ENCODE data around the gene KBTBD4.
A peak's percentile ranks its signal among the peaks of the same experiment; 100 is the strongest.

KBTBD4 gene

DNA sequence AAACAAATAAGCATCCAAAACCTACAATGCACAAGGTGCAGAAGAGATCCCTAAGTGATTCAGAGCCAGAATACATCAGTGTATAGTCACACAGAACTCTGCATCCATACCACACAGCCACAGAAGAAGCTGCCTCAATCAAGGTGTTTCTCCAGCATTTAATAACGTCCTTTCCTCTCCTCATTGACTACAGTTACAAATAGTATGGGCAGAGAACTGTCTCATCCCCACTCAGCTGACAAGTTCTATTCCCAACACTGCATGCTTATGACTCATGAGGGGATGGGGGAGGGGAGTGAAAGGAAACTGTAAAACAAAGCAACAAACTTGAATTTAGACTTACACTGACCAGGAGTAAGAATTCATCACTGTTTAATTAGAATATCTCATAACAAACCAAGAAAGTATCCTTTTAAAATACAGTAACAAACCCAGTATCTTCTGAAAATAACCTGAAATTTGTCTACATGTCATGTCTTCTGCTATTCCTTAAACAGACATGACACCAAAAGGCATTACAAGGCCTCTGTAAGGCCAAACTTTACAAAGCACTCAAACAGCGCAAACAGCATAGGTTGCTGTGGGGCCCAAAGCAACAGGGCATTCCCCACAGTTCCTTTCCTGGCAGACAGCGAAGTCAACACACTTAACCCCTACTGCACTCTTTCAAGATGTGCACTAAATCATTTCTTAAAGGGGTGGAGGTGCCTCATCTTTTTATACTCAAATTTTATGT is 55.1 kb downstream of the KBTBD4 start:
- peak; percentile 60 for DNase-seq

All from hematopoietic multipotent progenitor cell treated with erythropoietin and hydrocortisone succinate and interleukin-3 and kit ligand, for 4 days (in vitro differentiated cells).